Measurements from ENCODE around the gene ZYG11A.

The ZYG11A gene

DNA sequence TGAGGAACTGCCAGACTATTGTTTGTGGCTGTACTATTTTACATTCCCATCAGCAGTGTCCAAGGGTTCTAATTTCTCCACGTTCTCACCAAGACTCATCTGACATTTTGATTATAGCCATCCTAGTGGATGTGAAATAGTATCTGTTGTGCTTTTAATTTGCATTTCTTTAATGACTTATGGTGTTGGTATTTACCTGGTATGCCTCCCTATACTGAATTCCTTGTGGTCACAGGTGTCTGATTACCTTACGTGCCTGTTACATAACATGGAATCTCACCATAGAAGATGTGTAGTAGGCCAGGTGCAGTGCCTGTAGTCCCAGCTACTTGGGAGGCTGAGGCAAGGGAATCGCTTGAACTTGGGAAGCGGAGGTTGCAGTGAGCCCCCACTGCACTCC lies 13.5 kb downstream of the ZYG11A start:
- Histone ChIP-seq H4K20me1 (ENCODE audit: control insufficient read depth, insufficient read depth, low read depth, low read length) (no peaks in the 10 kb centered on the region), H3K27me3 (ENCODE audit: control insufficient read depth, low read length) (0 out of 2 replicates have a peak, but pooled peaks cover 10% of the 10 kb centered on the region), H3K4me3 (ENCODE audit: low read length) (no peak overlapping the region), H3K27ac (ENCODE audit: low read depth, low read length) (no peak overlapping the region), H3K9me3 (ENCODE audit: control insufficient read depth, insufficient read depth, low read length) (no peaks in the 10 kb centered on the region), H3K4me1 (ENCODE audit: control insufficient read depth, low read length) (no peaks in the 10 kb centered on the region), H3K36me3 (ENCODE audit: control insufficient read depth, low read length) (no peaks in the 10 kb centered on the region), H3F3A (ENCODE audit: control insufficient read depth, insufficient read depth) (no peaks in the 10 kb centered on the region), H3K9me2 (replicated peaks; ENCODE audit: control insufficient read depth, low read length) (no peaks in the 10 kb centered on the region), H3K79me2 (ENCODE audit: control insufficient read depth, low read length) (no peaks in the 10 kb centered on the region), H3K4me2 (ENCODE audit: low read length) (no peak overlapping the region)
- TF ChIP-seq, protein P1, sequence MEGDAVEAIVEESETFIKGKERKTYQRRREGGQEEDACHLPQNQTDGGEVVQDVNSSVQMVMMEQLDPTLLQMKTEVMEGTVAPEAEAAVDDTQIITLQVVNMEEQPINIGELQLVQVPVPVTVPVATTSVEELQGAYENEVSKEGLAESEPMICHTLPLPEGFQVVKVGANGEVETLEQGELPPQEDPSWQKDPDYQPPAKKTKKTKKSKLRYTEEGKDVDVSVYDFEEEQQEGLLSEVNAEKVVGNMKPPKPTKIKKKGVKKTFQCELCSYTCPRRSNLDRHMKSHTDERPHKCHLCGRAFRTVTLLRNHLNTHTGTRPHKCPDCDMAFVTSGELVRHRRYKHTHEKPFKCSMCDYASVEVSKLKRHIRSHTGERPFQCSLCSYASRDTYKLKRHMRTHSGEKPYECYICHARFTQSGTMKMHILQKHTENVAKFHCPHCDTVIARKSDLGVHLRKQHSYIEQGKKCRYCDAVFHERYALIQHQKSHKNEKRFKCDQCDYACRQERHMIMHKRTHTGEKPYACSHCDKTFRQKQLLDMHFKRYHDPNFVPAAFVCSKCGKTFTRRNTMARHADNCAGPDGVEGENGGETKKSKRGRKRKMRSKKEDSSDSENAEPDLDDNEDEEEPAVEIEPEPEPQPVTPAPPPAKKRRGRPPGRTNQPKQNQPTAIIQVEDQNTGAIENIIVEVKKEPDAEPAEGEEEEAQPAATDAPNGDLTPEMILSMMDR (IDR thresholded peaks at IDR 0.05; ENCODE audit: low read depth, low read length, poor library complexity, severe bottlenecking) = no peak
- TF ChIP-seq EZH2phosphoT487 (IDR thresholded peaks at IDR 0.05; ENCODE audit: borderline replicate concordance, low read length) = no peak

GRCh38 chr1:52857443-52857842 lies 14.9 kb downstream of the ZYG11A start:
- Histone ChIP-seq H3K4me2 (ENCODE audit: low read length) (no peak overlapping the region), H3K27ac (ENCODE audit: low read depth, low read length) (no peak overlapping the region), H3K27me3 (ENCODE audit: control insufficient read depth, low read length) (0 out of 2 replicates have a peak, but pooled peaks cover 10% of the 10 kb centered on the region), H3K9me3 (ENCODE audit: control insufficient read depth, insufficient read depth, low read length) (no peaks in the 10 kb centered on the region), H3K36me3 (ENCODE audit: control insufficient read depth, low read length) (no peaks in the 10 kb centered on the region), H3F3A (ENCODE audit: control insufficient read depth, insufficient read depth) (no peaks in the 10 kb centered on the region), H3K79me2 (ENCODE audit: control insufficient read depth, low read length) (no peaks in the 10 kb centered on the region), H3K4me1 (ENCODE audit: control insufficient read depth, low read length) (no peaks in the 10 kb centered on the region), H3K9me2 (replicated peaks; ENCODE audit: control insufficient read depth, low read length) (no peaks in the 10 kb centered on the region), H3K4me3 (ENCODE audit: low read length) (no peak overlapping the region), H4K20me1 (ENCODE audit: control insufficient read depth, insufficient read depth, low read depth, low read length) (no peaks in the 10 kb centered on the region)
- TF ChIP-seq, protein P1 (IDR thresholded peaks at IDR 0.05; ENCODE audit: low read depth, low read length, poor library complexity, severe bottlenecking) = no peak
- TF ChIP-seq EZH2phosphoT487 (IDR thresholded peaks at IDR 0.05; ENCODE audit: borderline replicate concordance, low read length) = no peak

DNA sequence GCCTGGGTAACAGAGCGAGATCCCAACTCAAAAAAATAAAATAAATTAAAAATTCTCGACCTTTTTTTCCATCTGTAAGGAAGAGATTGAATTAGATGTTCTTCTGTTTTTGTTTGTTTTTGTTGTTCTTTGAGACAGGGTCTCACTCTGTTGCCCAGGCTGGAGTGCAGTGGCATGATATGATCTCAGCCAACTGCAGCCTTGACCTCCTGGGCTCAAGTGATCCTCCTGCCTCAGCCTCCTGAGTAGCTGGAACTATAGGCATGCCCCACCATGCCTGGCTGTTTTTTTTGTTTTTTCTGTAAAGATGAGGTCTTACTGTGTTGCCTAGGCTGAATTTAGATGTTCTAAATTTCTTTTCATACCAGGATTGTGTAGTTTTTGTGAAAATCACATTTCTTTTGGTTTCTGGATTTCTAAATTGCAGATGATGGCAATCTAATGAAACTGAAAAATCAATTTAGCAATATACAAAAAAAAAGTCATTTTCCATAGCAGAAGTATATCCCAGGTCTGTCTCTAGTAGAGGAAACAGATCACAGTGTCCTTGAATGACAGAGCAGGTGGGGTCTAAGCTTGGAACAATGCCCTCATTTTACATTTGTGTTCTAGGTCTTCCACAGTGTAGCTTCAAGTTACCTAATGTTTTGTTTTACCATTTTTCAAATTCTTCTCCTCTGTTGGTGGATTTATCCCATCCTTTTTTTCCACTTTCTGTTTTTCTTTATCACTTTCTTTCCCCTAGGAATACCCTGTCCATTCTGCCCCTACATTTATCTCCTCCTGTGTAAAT lies 20.3 kb downstream of the ZYG11A start:
- H3K79me2 ChIP-seq (ENCODE audit: control insufficient read depth, low read length) = no peaks in the 10 kb centered on the region
- no peaks in the 10 kb centered on the region for H3K27me3 ChIP-seq (ENCODE audit: control insufficient read depth, low read length)
- H3K36me3 ChIP-seq (ENCODE audit: control insufficient read depth, low read length) = no peaks in the 10 kb centered on the region
- H4K20me1 ChIP-seq (ENCODE audit: control insufficient read depth, insufficient read depth, low read depth, low read length) = no peaks in the 10 kb centered on the region
- no peaks in the 10 kb centered on the region for H3K9me2 ChIP-seq (replicated peaks; ENCODE audit: control insufficient read depth, low read length)
- H3K4me2 ChIP-seq (ENCODE audit: low read length) = no peak overlapping the region
- no peaks in the 10 kb centered on the region for H3K9me3 ChIP-seq (ENCODE audit: control insufficient read depth, insufficient read depth, low read length)
- H3K4me3 ChIP-seq (ENCODE audit: low read length) = no peak overlapping the region
- no peaks in the 10 kb centered on the region for H3K4me1 ChIP-seq (ENCODE audit: control insufficient read depth, low read length)
- no peak overlapping the region for H3K27ac ChIP-seq (ENCODE audit: low read depth, low read length)
- TF ChIP-seq, protein P1 (IDR thresholded peaks at IDR 0.05; ENCODE audit: low read depth, low read length, poor library complexity, severe bottlenecking) = no peak
- no peak for TF ChIP-seq EZH2phosphoT487 (IDR thresholded peaks at IDR 0.05; ENCODE audit: borderline replicate concordance, low read length)
- no peaks in the 10 kb centered on the region for H3F3A ChIP-seq (ENCODE audit: control insufficient read depth, insufficient read depth)
